Measurements from ENCODE around the gene LRRFIP2. TPM values are rescaled to one million over a fixed set of nuclear protein-coding genes. Genes with fewer than 3 reads are reported as not detected.
"Not testable (repeated sequence)": the region's sequence is repeated elsewhere in the genome, so short reads cannot be mapped to it uniquely, and the experiment has no call there.

LRRFIP2 gene
- total RNA-seq, 1 donor from 2014 or later = 62.4 TPM

- peaks cover 28% of the 10 kb centered on the region for H3K36me3 Mint-ChIP-seq (ENCODE audit: low read depth, unreplicated experiment)
- peaks cover 3% of the 10 kb centered on the region for H4K20me1 ChIP-seq (ENCODE audit: insufficient read depth, low read length)
These were observed 109.6 kb downstream of the LRRFIP2 start for GRCh38 chr3:37064747-37065146.

GRCh38 chr3:37058117-37058516 lies 116.3 kb downstream of the LRRFIP2 start:
- Mint-ChIP-seq H3K27ac (ENCODE audit: unreplicated experiment) (no peak overlapping the region), H3K9me3 (ENCODE audit: unreplicated experiment) (no peaks in the 10 kb centered on the region), H3K27me3 (ENCODE audit: low read depth, unreplicated experiment) (no peaks in the 10 kb centered on the region), H3K36me3 (ENCODE audit: low read depth, unreplicated experiment) (peaks cover 36% of the 10 kb centered on the region), H3K4me1 (ENCODE audit: low read depth, unreplicated experiment) (peaks cover 12% of the 10 kb centered on the region), H3K4me3 (ENCODE audit: unreplicated experiment) (no peak overlapping the region)
- Histone ChIP-seq H3K79me2 (ENCODE audit: insufficient read depth, low read length) (no peaks in the 10 kb centered on the region), H3K4me3 (ENCODE audit: insufficient read depth, low read depth, low read length) (no peak overlapping the region), H3K27ac (ENCODE audit: low read depth, low read length) (no peak overlapping the region), H3K4me2 (ENCODE audit: low read length) (no peak overlapping the region), H3K9me3 (ENCODE audit: insufficient read depth, low read depth, low read length) (no peaks in the 10 kb centered on the region), H3K36me3 (ENCODE audit: insufficient read depth, low read length) (peaks cover 51% of the 10 kb centered on the region), H3K4me1 (ENCODE audit: insufficient read depth, low read length) (peaks cover 6% of the 10 kb centered on the region), H4K20me1 (ENCODE audit: insufficient read depth, low read length) (no peaks in the 10 kb centered on the region), H3K27me3 (ENCODE audit: insufficient read depth, low read length) (no peaks in the 10 kb centered on the region), H2AFZ (ENCODE audit: low read depth, low read length) (no peak overlapping the region), H3K9ac (ENCODE audit: low read length) (no peak overlapping the region)
- TF ChIP-seq EZH2 (IDR thresholded peaks at IDR 0.05; ENCODE audit: insufficient read depth, low read length) (no peak), CTCF (IDR thresholded peaks at IDR 0.05; ENCODE audit: insufficient read depth, low read depth, low read length) (no peak)
- DNase-seq (ENCODE audit: low read depth) (no peak), FAIRE-seq (no peak)

More at GRCh38 chr3:37064747-37065146, 109.6 kb downstream of the LRRFIP2 start:
- H2AFZ ChIP-seq (ENCODE audit: low read depth, low read length) = no peak overlapping the region
- Mint-ChIP-seq H3K9me3 (ENCODE audit: unreplicated experiment) (peaks cover 2% of the 10 kb centered on the region), H3K4me1 (ENCODE audit: low read depth, unreplicated experiment) (peaks cover 13% of the 10 kb centered on the region), H3K27me3 (ENCODE audit: low read depth, unreplicated experiment) (no peaks in the 10 kb centered on the region), H3K4me3 (ENCODE audit: unreplicated experiment) (no peak overlapping the region), H3K27ac (ENCODE audit: unreplicated experiment) (no peak overlapping the region)
- no peak overlapping the region for H3K4me3 ChIP-seq (ENCODE audit: insufficient read depth, low read depth, low read length)
- H3K79me2 ChIP-seq (ENCODE audit: insufficient read depth, low read length) = no peaks in the 10 kb centered on the region
- no peaks in the 10 kb centered on the region for H3K9me3 ChIP-seq (ENCODE audit: insufficient read depth, low read depth, low read length)
- no peak for TF ChIP-seq EZH2 (IDR thresholded peaks at IDR 0.05; ENCODE audit: insufficient read depth, low read length)
- TF ChIP-seq CTCF (IDR thresholded peaks at IDR 0.05; ENCODE audit: insufficient read depth, low read depth, low read length) = no peak
- no peak overlapping the region for H3K4me2 ChIP-seq (ENCODE audit: low read length)
- peaks cover 4% of the 10 kb centered on the region for H3K4me1 ChIP-seq (ENCODE audit: insufficient read depth, low read length)
- no peaks in the 10 kb centered on the region for H3K27me3 ChIP-seq (ENCODE audit: insufficient read depth, low read length)
- no peak overlapping the region for H3K9ac ChIP-seq (ENCODE audit: low read length)
- H3K36me3 ChIP-seq (ENCODE audit: insufficient read depth, low read length) = peaks cover 32% of the 10 kb centered on the region
- DNase-seq (ENCODE audit: low read depth) (peak; percentile 22), FAIRE-seq (no peak)
- H3K27ac ChIP-seq (ENCODE audit: low read depth, low read length) = no peak overlapping the region

- H3K27ac ChIP-seq (ENCODE audit: low read depth, low read length) = no peak overlapping the region
- no peaks in the 10 kb centered on the region for H3K9me3 ChIP-seq (ENCODE audit: insufficient read depth, low read depth, low read length)
- no peak overlapping the region for H3K4me3 ChIP-seq (ENCODE audit: insufficient read depth, low read depth, low read length)
- Mint-ChIP-seq H3K27ac (ENCODE audit: unreplicated experiment) (no peak overlapping the region), H3K27me3 (ENCODE audit: low read depth, unreplicated experiment) (no peaks in the 10 kb centered on the region), H3K9me3 (ENCODE audit: unreplicated experiment) (no peaks in the 10 kb centered on the region), H3K4me3 (ENCODE audit: unreplicated experiment) (no peak overlapping the region), H3K4me1 (ENCODE audit: low read depth, unreplicated experiment) (peaks cover 12% of the 10 kb centered on the region), H3K36me3 (ENCODE audit: low read depth, unreplicated experiment) (peaks cover 34% of the 10 kb centered on the region)
- no peak overlapping the region for H3K4me2 ChIP-seq (ENCODE audit: low read length)
- H3K36me3 ChIP-seq (ENCODE audit: insufficient read depth, low read length) = peaks cover 44% of the 10 kb centered on the region
- peaks cover 6% of the 10 kb centered on the region for H3K4me1 ChIP-seq (ENCODE audit: insufficient read depth, low read length)
- H2AFZ ChIP-seq (ENCODE audit: low read depth, low read length) = no peak overlapping the region
- no peak overlapping the region for H3K9ac ChIP-seq (ENCODE audit: low read length)
- TF ChIP-seq CTCF (IDR thresholded peaks at IDR 0.05; ENCODE audit: insufficient read depth, low read depth, low read length) (no peak), EZH2 (IDR thresholded peaks at IDR 0.05; ENCODE audit: insufficient read depth, low read length) (no peak)
- FAIRE-seq (no peak), DNase-seq (ENCODE audit: low read depth) (no peak)
- H4K20me1 ChIP-seq (ENCODE audit: insufficient read depth, low read length) = no peaks in the 10 kb centered on the region
- H3K27me3 ChIP-seq (ENCODE audit: insufficient read depth, low read length) = no peaks in the 10 kb centered on the region
- no peaks in the 10 kb centered on the region for H3K79me2 ChIP-seq (ENCODE audit: insufficient read depth, low read length)
These were observed 117.6 kb downstream of the LRRFIP2 start for GRCh38 chr3:37056826-37057225.

- H3K4me2 ChIP-seq (ENCODE audit: low read length) = peak overlapping the region; percentile 13
- H4K20me1 ChIP-seq (ENCODE audit: insufficient read depth, low read length); H3K79me2 ChIP-seq (ENCODE audit: insufficient read depth, low read length); H3K27me3 Mint-ChIP-seq (ENCODE audit: low read depth, unreplicated experiment); H3K9me3 ChIP-seq (ENCODE audit: insufficient read depth, low read depth, low read length); H3K4me3 Mint-ChIP-seq (ENCODE audit: unreplicated experiment); H2AFZ ChIP-seq (ENCODE audit: low read depth, low read length); H3K27me3 ChIP-seq (ENCODE audit: insufficient read depth, low read length); H3K9me3 Mint-ChIP-seq (ENCODE audit: unreplicated experiment); FAIRE-seq; H3K4me3 ChIP-seq (ENCODE audit: insufficient read depth, low read depth, low read length); H3K4me1 ChIP-seq (ENCODE audit: insufficient read depth, low read length); DNase-seq (ENCODE audit: low read depth): not testable (repeated sequence)
- peak overlapping the region; percentile 1 for H3K9ac ChIP-seq (ENCODE audit: low read length)
- peaks cover 32% of the 10 kb centered on the region for H3K36me3 Mint-ChIP-seq (ENCODE audit: low read depth, unreplicated experiment)
- peaks cover 12% of the 10 kb centered on the region for H3K4me1 Mint-ChIP-seq (ENCODE audit: low read depth, unreplicated experiment)
- peaks cover 50% of the 10 kb centered on the region for H3K36me3 ChIP-seq (ENCODE audit: insufficient read depth, low read length)
- peak overlapping the region; percentile 39 for H3K27ac ChIP-seq (ENCODE audit: low read depth, low read length)
- peak overlapping the region; percentile 62 for H3K27ac Mint-ChIP-seq (ENCODE audit: unreplicated experiment)
These were observed 119.3 kb downstream of the LRRFIP2 start for GRCh38 chr3:37055077-37055476.
